ENCODE data around the gene CHSY1.
A peak's percentile ranks its signal among the peaks of the same experiment; 100 is the strongest.
"Not testable (repeated sequence)": the region's sequence is repeated elsewhere in the genome, so short reads cannot be mapped to it uniquely, and the experiment has no call there.

Gene CHSY1

GRCh38 chr15:101244036-101244781 is 7.6 kb downstream of the CHSY1 start:
- DNase-seq (ENCODE audit: low read depth) = no peak

GRCh38 chr15:101243420-101243819 is 8.4 kb downstream of the CHSY1 start:
- DNase-seq (ENCODE audit: low read depth) = no peak

GRCh38 chr15:101242999-101243336 is 8.9 kb downstream of the CHSY1 start:
- no peak for DNase-seq (ENCODE audit: low read depth)

- peak; percentile 36 for DNase-seq (ENCODE audit: low read depth)
These were observed 9.5 kb downstream of the CHSY1 start for GRCh38 chr15:101242160-101242998.

- peak; percentile 26 for DNase-seq (ENCODE audit: low read depth)
These were observed 11.5 kb downstream of the CHSY1 start for GRCh38 chr15:101240358-101240757.

GRCh38 chr15:101239724-101240136 is 12.1 kb downstream of the CHSY1 start:
- no peak for DNase-seq (ENCODE audit: low read depth)

- DNase-seq (ENCODE audit: low read depth) = no peak
These were observed 14.6 kb downstream of the CHSY1 start for GRCh38 chr15:101237251-101237650.

- no peak for DNase-seq (ENCODE audit: low read depth)
These were observed 18.1 kb downstream of the CHSY1 start for GRCh38 chr15:101233651-101234280.

- no peak for DNase-seq (ENCODE audit: low read depth)
These were observed 19.2 kb downstream of the CHSY1 start for GRCh38 chr15:101232677-101233076.

- DNase-seq (ENCODE audit: low read depth) = no peak
These were observed 23.5 kb downstream of the CHSY1 start for GRCh38 chr15:101228313-101228712.

GRCh38 chr15:101225658-101226057 is 26.2 kb downstream of the CHSY1 start:
- no peak for DNase-seq (ENCODE audit: low read depth)

- no peak for DNase-seq (ENCODE audit: low read depth)
These were observed 29.9 kb downstream of the CHSY1 start for GRCh38 chr15:101221902-101222301.

- no peak for DNase-seq (ENCODE audit: low read depth)
These were observed 31.8 kb downstream of the CHSY1 start for GRCh38 chr15:101220060-101220459.

GRCh38 chr15:101219441-101219840 is 32.4 kb downstream of the CHSY1 start:
- DNase-seq (ENCODE audit: low read depth) = no peak

- no peak for DNase-seq (ENCODE audit: low read depth)
These were observed 34.4 kb downstream of the CHSY1 start for GRCh38 chr15:101217446-101217845.

- no peak for DNase-seq (ENCODE audit: low read depth)
These were observed 35.7 kb downstream of the CHSY1 start for GRCh38 chr15:101216100-101216499.

GRCh38 chr15:101215681-101216080 is 36.2 kb downstream of the CHSY1 start:
- no peak for DNase-seq (ENCODE audit: low read depth)

- DNase-seq (ENCODE audit: low read depth) = not testable (repeated sequence)
These were observed 37.3 kb downstream of the CHSY1 start for GRCh38 chr15:101214435-101215097.

- DNase-seq (ENCODE audit: low read depth) = no peak
These were observed 38.3 kb downstream of the CHSY1 start for GRCh38 chr15:101213570-101213969.

GRCh38 chr15:101213147-101213546 is 38.7 kb downstream of the CHSY1 start:
- no peak for DNase-seq (ENCODE audit: low read depth)

- no peak for DNase-seq (ENCODE audit: low read depth)
These were observed 40.0 kb downstream of the CHSY1 start for GRCh38 chr15:101211897-101212296.

- no peak for DNase-seq (ENCODE audit: low read depth)
These were observed 41.4 kb downstream of the CHSY1 start for GRCh38 chr15:101210466-101210865.

Measured in GM04504 (cell line).